Neutrophil (primary cell): ENCODE results near the gene KAT5.
A peak's percentile ranks its signal among the peaks of the same experiment; 100 is the strongest.

Experiments used
- H3K27ac ChIP-seq: fragments of 200-600 bp; sonication (generic); 2 replicates; pipeline ENCODE4 v1.5.1; 2016; ENCODE audit warnings: mild to moderate bottlenecking, moderate library complexity
- H3K27me3 ChIP-seq: fragments of 200-600 bp; sonication (generic); 2 replicates; pipeline ENCODE4 v1.6.0; 2016; ENCODE audit warnings: mild to moderate bottlenecking
- H3K36me3 ChIP-seq: fragments of 200-600 bp; sonication (generic); 2 replicates; pipeline ENCODE4 v1.5.1; 2017
- H3K4me1 ChIP-seq, 2 experiments: fragments of 200-600 bp in 1 of 2; sonication (generic) in 1 of 2; 1 replicate in 1 of 2; 2 replicates in 1 of 2; pipeline versions ENCODE4 v1.5.1 to v1.6.1; 2013 to 2016; ENCODE audit warnings: low read depth in 1 of 2, low read length in 1 of 2, mild to moderate bottlenecking in 1 of 2, moderate library complexity in 1 of 2; ENCODE audit not compliant: control insufficient read depth in 1 of 2, insufficient read depth in 1 of 2
- H3K4me3 ChIP-seq, 2 experiments: fragments of 200-600 bp in 1 of 2; sonication (generic) in 1 of 2; 1 replicate in 1 of 2; 2 replicates in 1 of 2; pipeline ENCODE4 v1.5.1; 2013 to 2016; ENCODE audit warnings: low read depth in 1 of 2, low read length in 1 of 2, mild to moderate bottlenecking in 1 of 2, moderate library complexity in 1 of 2
- H3K9me3 ChIP-seq: fragments of 200-600 bp; sonication (generic); 2 replicates; pipeline ENCODE4 v1.5.1; 2016
- TF ChIP-seq, protein P1 (sequence below): fragments of 200-600 bp; sonication (generic); IDR thresholded peaks from 2 replicates; pipeline ENCODE4 v1.5.1; 2016; ENCODE audit warnings: antibody characterized with exemption

Gene KAT5

DNA sequence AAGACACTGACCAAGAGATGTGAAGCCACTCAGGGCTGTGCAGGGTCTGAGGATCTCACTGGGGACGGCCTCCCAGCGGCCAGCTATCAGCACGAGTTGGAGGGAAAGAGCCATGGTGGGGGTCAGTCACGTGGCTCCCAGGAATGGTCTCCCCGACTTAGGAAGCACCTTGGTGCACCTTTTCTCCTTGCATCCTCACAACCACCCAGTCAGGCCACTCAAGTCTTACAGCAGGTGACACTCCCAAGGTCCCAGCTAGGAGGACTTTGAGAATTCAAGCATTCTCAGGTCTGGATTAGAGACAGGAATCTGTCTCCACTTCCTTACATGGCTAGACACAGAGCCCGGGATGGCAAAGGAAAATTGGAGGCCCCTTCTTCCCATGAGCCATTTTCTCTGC is 5.9 kb downstream of the KAT5 start:
- Histone ChIP-seq H3K36me3 (peaks cover 65% of the 10 kb centered on the region), H3K27me3 (no peaks in the 10 kb centered on the region), H3K9me3 (no peaks in the 10 kb centered on the region), H3K27ac (peak overlapping the region; percentile 89), H3K4me1 (peaks cover 26 to 27% of the 10 kb centered on the region in 2 experiments), H3K4me3 (no peak overlapping the region)
- TF ChIP-seq, protein P1, sequence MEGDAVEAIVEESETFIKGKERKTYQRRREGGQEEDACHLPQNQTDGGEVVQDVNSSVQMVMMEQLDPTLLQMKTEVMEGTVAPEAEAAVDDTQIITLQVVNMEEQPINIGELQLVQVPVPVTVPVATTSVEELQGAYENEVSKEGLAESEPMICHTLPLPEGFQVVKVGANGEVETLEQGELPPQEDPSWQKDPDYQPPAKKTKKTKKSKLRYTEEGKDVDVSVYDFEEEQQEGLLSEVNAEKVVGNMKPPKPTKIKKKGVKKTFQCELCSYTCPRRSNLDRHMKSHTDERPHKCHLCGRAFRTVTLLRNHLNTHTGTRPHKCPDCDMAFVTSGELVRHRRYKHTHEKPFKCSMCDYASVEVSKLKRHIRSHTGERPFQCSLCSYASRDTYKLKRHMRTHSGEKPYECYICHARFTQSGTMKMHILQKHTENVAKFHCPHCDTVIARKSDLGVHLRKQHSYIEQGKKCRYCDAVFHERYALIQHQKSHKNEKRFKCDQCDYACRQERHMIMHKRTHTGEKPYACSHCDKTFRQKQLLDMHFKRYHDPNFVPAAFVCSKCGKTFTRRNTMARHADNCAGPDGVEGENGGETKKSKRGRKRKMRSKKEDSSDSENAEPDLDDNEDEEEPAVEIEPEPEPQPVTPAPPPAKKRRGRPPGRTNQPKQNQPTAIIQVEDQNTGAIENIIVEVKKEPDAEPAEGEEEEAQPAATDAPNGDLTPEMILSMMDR: no peak

DNA sequence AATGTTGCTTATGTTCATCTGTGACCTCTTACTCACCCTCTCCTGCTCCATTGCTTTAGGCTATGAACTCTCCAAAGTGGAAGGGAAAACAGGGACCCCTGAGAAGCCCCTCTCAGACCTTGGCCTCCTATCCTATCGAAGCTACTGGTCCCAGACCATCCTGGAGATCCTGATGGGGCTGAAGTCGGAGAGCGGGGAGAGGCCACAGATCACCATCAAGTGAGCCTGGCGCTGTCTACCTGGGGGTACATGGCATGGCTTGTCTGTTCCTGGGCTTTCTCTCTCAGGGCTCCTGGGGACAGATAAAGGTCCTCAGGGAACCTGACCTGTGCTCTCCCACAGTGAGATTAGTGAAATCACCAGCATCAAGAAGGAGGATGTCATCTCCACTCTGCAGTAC is 6.5 kb downstream of the KAT5 start:
- no peak overlapping the region for H3K4me3 ChIP-seq
- H3K27me3 ChIP-seq: no peaks in the 10 kb centered on the region
- TF ChIP-seq, protein P1: no peak
- H3K4me1 ChIP-seq: peaks cover 22 to 25% of the 10 kb centered on the region in 2 experiments
- peak overlapping the region; percentile 89 for H3K27ac ChIP-seq
- no peaks in the 10 kb centered on the region for H3K9me3 ChIP-seq
- peaks cover 58% of the 10 kb centered on the region for H3K36me3 ChIP-seq

DNA sequence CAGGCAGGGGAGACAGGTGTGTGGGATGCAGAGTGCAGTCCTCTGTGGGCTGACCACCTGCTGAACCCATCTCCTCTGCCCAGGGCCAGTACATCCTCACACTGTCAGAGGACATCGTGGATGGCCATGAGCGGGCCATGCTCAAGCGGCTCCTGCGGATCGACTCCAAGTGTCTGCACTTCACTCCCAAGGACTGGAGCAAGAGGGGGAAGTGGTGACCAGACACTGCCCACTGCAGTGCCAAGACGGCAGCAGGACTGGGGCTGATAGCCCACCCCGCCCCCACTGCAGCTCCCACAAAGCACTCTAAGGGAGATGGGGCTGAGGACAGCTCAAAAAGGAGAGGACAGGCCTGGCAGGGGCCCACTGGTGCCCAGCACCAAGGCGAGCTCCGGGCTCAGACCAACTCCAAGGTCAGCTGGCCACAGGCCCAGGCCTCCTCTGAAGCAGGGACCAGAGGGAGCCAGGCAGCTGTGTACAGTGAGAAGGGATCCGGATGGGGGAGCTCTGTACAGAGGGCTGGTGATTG is 7.0 kb downstream of the KAT5 start:
- Histone ChIP-seq H3K4me1 (peaks cover 22 to 25% of the 10 kb centered on the region in 2 experiments), H3K36me3 (peaks cover 53% of the 10 kb centered on the region), H3K27me3 (no peaks in the 10 kb centered on the region), H3K4me3 (peak overlapping the region; percentile 84 to 90), H3K9me3 (no peaks in the 10 kb centered on the region), H3K27ac (peak overlapping the region; percentile 89)
- TF ChIP-seq, protein P1: no peak

DNA sequence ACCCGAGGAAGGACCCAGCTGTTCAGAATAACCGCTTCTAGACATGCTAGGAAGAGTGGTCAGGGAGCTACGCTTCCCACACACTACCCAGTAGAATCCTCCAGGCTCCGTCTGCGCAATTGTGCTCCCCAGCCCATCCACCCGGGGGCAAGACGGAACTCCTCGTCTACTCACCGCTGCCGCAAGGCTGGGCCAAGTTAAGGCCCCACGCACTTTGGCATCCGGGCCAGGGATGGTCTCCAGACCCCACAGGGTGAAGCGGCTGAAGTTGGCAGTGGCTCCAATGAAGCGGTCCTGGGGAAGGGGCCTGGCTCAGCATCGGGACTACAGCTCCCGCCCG is 7.8 kb downstream of the KAT5 start:
- TF ChIP-seq, protein P1: peak; percentile 14
- Histone ChIP-seq H3K27ac (peak overlapping the region; percentile 89), H3K27me3 (no peaks in the 10 kb centered on the region), H3K9me3 (no peaks in the 10 kb centered on the region), H3K4me1 (peaks cover 22 to 25% of the 10 kb centered on the region in 2 experiments), H3K4me3 (peak overlapping the region; percentile 84 to 90), H3K36me3 (peaks cover 45% of the 10 kb centered on the region)

DNA sequence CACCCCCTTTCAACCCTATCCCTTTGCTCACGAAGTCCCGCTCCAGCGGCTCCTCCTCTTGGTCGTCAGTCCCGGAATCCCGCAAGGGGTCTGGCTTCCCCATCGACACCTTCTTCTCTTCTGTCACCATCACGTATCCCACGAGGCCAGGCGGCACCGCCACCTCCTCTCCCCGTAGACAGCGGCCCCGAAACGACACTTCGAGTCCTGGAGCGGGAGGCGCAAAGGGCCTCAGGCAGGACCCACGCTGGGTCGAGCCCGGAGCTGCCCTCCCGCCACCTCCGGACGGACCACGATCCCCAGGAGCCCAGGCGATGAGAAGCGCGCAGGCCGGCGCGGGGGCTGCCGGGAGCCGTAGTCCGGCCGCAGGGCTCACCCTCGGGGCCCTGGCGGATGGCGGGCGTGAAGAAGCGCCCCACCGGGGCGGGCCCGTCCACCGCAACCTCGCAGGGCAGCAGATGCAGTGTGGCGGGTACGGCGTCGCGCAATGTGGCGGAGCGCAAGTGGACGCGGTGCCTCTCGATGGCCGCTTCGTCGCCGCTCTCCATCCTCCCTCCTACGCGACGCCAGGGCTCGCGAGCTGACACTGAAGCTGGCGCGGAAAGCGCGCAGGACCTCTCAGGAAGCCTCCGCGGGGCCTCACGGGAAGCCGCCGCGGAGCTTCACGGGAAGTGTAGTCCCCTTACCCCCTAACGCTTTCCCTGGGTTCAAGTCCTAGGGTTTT is 8.3 kb downstream of the KAT5 start, which contains the start of gene RNASEH2C:
TSS of gene RNASEH2C (minus strand) at position 588 of the 724 bp plus-strand sequence. CDS start at position 548, 40 bp downstream.
- Histone ChIP-seq H3K4me3 (peak within 1 kb of the TSS; percentile 84 to 90), H3K4me1 (peaks cover 24 to 25% of the 10 kb centered on the region in 2 experiments), H3K36me3 (peaks cover 40% of the 10 kb centered on the region), H3K27ac (peak within 1 kb of the TSS; percentile 89), H3K27me3 (no peaks in the 10 kb centered on the region), H3K9me3 (no peaks in the 10 kb centered on the region)
- TF ChIP-seq, protein P1: no peak
